C4-2B (cell line): ENCODE data around the gene SPRN.
A peak's percentile ranks its signal among the peaks of the same experiment; 100 is the strongest.
"Not testable (repeated sequence)": the region's sequence is repeated elsewhere in the genome, so short reads cannot be mapped to it uniquely, and the experiment has no call there.

ENCODE experiments used
- H3K27ac ChIP-seq: fragments of 450-650 bp; 2 replicates; pipeline ENCODE4 v1.5.1; 2017
- ZFX ChIP-seq: fragments of 450-650 bp; IDR thresholded peaks from 2 replicates; pipeline ENCODE4 v1.6.1; 2017
- TF ChIP-seq, protein P1 (sequence below): fragments of 450-650 bp; conservative IDR thresholded peaks from 2 replicates; pipeline ENCODE4 v1.5.1; 2017; ENCODE audit warnings: mild to moderate bottlenecking

SPRN gene

DNA sequence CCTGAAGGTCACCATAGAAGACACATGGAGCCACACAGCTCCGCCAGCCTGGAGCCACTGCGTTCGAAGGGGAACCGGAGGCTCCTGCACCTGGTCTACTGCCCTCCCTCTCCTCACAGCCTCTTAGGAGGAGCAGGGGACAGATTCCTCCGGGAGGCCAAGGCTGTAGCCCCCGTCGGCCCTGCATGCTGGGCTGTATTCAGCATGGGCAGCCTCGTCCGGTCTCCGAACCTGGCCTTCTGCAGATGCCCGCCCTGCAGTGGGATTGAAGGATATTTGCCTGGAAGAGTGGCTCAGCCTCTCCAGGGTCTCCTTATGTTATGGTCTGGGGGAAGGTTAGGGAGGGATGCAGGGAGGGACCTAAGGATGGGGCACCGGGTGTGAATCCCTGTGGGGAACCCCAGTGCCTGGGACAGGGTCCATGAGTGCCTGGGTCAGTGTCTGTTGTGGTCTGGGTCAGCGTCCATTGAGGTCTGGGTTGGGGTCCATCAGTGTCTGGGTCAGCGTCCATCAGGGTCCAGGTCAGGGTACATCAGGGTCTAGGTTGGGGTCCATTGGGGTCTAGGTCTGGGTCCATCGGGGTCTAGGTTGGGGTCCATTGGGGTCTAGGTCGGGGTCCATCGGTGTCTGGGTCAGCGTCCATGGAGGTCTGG, 16.3 kb upstream of the SPRN start:
- H3K27ac ChIP-seq, result no peak overlapping the region
- TF ChIP-seq, protein P1, sequence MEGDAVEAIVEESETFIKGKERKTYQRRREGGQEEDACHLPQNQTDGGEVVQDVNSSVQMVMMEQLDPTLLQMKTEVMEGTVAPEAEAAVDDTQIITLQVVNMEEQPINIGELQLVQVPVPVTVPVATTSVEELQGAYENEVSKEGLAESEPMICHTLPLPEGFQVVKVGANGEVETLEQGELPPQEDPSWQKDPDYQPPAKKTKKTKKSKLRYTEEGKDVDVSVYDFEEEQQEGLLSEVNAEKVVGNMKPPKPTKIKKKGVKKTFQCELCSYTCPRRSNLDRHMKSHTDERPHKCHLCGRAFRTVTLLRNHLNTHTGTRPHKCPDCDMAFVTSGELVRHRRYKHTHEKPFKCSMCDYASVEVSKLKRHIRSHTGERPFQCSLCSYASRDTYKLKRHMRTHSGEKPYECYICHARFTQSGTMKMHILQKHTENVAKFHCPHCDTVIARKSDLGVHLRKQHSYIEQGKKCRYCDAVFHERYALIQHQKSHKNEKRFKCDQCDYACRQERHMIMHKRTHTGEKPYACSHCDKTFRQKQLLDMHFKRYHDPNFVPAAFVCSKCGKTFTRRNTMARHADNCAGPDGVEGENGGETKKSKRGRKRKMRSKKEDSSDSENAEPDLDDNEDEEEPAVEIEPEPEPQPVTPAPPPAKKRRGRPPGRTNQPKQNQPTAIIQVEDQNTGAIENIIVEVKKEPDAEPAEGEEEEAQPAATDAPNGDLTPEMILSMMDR, result no peak
- TF ChIP-seq ZFX, result no peak

GRCh38 chr10:133439517-133440461, 15.4 kb upstream of the SPRN start:
- no peak for TF ChIP-seq ZFX
- TF ChIP-seq, protein P1, result no peak
- no peak overlapping the region for H3K27ac ChIP-seq

DNA sequence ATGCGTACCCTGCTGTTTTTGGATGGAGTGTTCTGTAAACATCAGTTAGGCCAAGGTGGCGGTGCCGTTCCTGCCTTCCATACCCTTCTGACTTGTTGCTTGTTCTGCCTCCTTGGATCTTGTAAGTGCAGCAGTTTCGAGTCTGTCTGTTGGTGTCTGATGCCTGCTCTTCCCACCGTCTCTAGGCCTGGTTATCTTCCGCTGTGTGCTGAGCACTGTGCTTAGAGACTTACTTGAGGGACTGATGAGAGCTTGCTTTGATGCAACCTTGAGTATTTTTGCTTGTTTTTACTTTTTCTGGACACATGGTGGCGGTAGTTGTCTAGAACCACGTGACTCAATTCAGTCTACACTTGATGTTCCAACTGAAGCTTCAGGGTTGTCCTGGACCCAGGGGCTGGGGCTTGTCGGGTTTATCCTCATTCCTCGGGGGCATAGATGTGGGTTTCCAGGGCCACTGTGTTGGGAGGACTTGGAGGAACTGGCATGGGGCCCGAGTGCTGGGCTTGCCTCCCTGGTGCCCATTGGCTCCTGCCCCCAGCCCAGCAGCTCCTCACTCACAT, 14.4 kb upstream of the SPRN start:
- TF ChIP-seq, protein P1, result peak; percentile 59
- TF ChIP-seq ZFX, result no peak
- H3K27ac ChIP-seq, result no peak overlapping the region

DNA sequence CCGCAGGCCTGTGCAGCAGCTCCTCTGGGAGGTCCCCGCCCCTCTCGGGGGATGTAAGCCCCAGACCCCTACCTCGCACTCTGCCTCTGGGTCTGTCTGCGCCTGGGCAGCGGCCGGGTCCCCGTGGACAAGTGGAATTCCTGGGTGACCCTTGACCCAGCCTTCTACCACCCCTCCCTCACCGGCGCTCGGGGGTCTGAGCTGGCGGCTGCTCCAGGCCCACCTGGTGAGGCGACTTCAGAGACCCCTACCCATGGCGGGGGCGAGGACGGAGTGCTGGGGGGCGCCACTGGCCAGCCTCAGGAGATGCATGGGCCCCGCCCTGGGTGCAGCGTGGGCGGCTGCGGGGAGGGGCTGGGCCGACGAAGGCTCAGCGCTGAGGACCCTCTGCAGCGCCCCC, 8.4 kb upstream of the SPRN start:
- not testable (repeated sequence) for H3K27ac ChIP-seq

GRCh38 chr10:133431888-133432613, 7.6 kb upstream of the SPRN start:
- not testable (repeated sequence) for H3K27ac ChIP-seq

- not testable (repeated sequence) for H3K27ac ChIP-seq
These were observed 5.1 kb upstream of the SPRN start for GRCh38 chr10:133429571-133429970.

GRCh38 chr10:133424102-133424501, 323 bp downstream of the SPRN start:
- not testable (repeated sequence) for H3K27ac ChIP-seq

- no peak for TF ChIP-seq ZFX
- TF ChIP-seq, protein P1, result no peak
- no peak overlapping the region for H3K27ac ChIP-seq
These were observed 1.3 kb downstream of the SPRN start for GRCh38 chr10:133422807-133423771.
